ENCODE data around the gene IL1R2. TPM values are rescaled to one million over a fixed set of nuclear protein-coding genes. Genes with fewer than 3 reads are reported as not detected.

Gene IL1R2
- total and polyA plus RNA-seq, 9 of the 15 experiments (the other 6 are each of a cell fraction or from before 2014, with no cell fraction given) = 0.13 TPM; not detected in 8

DNA sequence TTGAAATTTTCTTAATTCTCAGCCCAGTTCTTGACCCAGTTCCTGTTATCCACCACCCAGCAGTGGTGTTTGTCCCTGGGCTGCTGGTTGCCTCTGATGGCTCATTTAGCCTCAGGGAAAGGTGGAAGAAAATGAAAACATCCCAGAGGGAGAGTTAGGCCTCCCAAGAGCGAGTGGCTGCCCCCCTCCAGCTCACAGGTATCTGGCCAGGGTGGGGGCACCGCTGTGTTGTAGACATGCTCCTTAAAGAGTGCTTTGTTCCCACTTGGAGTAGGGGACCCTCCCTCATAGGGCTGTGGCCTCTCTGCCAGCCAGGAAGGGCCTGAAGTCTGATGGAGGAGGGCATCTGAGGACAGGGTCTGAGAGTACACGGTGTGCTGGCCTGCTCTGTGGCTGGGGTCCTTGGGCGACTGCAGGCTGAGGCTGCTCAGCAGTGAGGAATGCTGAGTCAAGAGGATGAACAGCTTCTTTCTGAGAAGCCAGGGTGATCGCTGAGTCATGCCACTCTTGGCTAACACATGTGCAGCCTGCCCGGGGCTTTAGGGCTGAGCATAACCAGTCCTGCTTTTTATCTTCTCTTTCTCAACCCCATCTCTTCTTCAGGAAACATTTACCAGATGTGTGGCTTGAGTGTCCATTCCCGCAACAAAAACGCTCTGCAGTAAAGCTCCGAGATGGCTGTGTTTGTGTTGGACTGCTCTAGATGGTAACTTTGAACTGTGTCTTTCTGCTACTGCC lies 72.3 kb downstream of the IL1R2 start:
- H2AFZ ChIP-seq (ENCODE audit: low read depth, low read length) = peak overlapping the region; percentile 89
- BruUV-seq (replicated peaks) = no TSS peak
- CTCF ChIA-PET (ENCODE audit: low intra/inter-chr PET ratio) = no interaction called here
- no peak for TF ChIP-seq ZNF184 (CRISPR knock-in tag; IDR thresholded peaks at IDR 0.05)
- TF ChIP-seq, protein P1, sequence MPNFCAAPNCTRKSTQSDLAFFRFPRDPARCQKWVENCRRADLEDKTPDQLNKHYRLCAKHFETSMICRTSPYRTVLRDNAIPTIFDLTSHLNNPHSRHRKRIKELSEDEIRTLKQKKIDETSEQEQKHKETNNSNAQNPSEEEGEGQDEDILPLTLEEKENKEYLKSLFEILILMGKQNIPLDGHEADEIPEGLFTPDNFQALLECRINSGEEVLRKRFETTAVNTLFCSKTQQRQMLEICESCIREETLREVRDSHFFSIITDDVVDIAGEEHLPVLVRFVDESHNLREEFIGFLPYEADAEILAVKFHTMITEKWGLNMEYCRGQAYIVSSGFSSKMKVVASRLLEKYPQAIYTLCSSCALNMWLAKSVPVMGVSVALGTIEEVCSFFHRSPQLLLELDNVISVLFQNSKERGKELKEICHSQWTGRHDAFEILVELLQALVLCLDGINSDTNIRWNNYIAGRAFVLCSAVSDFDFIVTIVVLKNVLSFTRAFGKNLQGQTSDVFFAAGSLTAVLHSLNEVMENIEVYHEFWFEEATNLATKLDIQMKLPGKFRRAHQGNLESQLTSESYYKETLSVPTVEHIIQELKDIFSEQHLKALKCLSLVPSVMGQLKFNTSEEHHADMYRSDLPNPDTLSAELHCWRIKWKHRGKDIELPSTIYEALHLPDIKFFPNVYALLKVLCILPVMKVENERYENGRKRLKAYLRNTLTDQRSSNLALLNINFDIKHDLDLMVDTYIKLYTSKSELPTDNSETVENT (CRISPR knock-in tag; IDR thresholded peaks at IDR 0.05) = peak; percentile 28; the same call in 1 of the 2 replicates
- TF ChIP-seq ZNF77 (CRISPR knock-in tag; IDR thresholded peaks at IDR 0.05) = no peak
- peak; percentile 66 to 68; a peak in 3 of 4 replicates for TF ChIP-seq TRIM24 (IDR thresholded peaks at IDR 0.05)
- TF ChIP-seq GABPB1 (CRISPR knock-in tag; IDR thresholded peaks at IDR 0.05) = 0 out of 2 replicates have a peak, but pooled peaks have one; percentile 19
- peak; percentile 66 for TF ChIP-seq NCOR1 (IDR thresholded peaks at IDR 0.05)
- TF ChIP-seq, protein P2, sequence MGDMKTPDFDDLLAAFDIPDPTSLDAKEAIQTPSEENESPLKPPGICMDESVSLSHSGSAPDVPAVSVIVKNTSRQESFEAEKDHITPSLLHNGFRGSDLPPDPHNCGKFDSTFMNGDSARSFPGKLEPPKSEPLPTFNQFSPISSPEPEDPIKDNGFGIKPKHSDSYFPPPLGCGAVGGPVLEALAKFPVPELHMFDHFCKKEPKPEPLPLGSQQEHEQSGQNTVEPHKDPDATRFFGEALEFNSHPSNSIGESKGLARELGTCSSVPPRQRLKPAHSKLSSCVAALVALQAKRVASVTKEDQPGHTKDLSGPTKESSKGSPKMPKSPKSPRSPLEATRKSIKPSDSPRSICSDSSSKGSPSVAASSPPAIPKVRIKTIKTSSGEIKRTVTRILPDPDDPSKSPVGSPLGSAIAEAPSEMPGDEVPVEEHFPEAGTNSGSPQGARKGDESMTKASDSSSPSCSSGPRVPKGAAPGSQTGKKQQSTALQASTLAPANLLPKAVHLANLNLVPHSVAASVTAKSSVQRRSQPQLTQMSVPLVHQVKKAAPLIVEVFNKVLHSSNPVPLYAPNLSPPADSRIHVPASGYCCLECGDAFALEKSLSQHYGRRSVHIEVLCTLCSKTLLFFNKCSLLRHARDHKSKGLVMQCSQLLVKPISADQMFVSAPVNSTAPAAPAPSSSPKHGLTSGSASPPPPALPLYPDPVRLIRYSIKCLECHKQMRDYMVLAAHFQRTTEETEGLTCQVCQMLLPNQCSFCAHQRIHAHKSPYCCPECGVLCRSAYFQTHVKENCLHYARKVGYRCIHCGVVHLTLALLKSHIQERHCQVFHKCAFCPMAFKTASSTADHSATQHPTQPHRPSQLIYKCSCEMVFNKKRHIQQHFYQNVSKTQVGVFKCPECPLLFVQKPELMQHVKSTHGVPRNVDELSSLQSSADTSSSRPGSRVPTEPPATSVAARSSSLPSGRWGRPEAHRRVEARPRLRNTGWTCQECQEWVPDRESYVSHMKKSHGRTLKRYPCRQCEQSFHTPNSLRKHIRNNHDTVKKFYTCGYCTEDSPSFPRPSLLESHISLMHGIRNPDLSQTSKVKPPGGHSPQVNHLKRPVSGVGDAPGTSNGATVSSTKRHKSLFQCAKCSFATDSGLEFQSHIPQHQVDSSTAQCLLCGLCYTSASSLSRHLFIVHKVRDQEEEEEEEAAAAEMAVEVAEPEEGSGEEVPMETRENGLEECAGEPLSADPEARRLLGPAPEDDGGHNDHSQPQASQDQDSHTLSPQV (IDR thresholded peaks at IDR 0.05) = peak; percentile 84
- TF ChIP-seq, protein P3, sequence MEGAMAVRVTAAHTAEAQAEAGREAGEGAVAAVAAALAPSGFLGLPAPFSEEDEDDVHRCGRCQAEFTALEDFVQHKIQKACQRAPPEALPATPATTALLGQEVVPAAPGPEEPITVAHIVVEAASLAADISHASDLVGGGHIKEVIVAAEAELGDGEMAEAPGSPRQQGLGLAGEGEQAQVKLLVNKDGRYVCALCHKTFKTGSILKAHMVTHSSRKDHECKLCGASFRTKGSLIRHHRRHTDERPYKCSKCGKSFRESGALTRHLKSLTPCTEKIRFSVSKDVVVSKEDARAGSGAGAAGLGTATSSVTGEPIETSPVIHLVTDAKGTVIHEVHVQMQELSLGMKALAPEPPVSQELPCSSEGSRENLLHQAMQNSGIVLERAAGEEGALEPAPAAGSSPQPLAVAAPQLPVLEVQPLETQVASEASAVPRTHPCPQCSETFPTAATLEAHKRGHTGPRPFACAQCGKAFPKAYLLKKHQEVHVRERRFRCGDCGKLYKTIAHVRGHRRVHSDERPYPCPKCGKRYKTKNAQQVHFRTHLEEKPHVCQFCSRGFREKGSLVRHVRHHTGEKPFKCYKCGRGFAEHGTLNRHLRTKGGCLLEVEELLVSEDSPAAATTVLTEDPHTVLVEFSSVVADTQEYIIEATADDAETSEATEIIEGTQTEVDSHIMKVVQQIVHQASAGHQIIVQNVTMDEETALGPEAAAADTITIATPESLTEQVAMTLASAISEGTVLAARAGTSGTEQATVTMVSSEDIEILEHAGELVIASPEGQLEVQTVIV (CRISPR knock-in tag; IDR thresholded peaks at IDR 0.05; ENCODE audit: borderline replicate concordance) = no peak
- peak; percentile 98 for TF ChIP-seq NFE2 (IDR thresholded peaks at IDR 0.05; ENCODE audit: low read depth)
- TF ChIP-seq, protein P4, sequence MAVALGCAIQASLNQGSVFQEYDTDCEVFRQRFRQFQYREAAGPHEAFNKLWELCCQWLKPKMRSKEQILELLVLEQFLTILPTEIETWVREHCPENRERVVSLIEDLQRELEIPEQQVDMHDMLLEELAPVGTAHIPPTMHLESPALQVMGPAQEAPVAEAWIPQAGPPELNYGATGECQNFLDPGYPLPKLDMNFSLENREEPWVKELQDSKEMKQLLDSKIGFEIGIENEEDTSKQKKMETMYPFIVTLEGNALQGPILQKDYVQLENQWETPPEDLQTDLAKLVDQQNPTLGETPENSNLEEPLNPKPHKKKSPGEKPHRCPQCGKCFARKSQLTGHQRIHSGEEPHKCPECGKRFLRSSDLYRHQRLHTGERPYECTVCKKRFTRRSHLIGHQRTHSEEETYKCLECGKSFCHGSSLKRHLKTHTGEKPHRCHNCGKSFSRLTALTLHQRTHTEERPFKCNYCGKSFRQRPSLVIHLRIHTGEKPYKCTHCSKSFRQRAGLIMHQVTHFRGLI (CRISPR knock-in tag; IDR thresholded peaks at IDR 0.05) = no peak
- TF ChIP-seq C11orf30 (IDR thresholded peaks at IDR 0.05; ENCODE audit: low read depth) = peak; percentile 99
- TF ChIP-seq GATAD2A (IDR thresholded peaks at IDR 0.05) = 0 out of 2 replicates have a peak, but pooled peaks have one; percentile 34

More for the DNA sequence above, 72.3 kb downstream of the IL1R2 start:
- peaks cover 38 to 54% of the 10 kb centered on the region in 2 experiments for H3K4me1 ChIP-seq (replicated peaks in 1 of 2; ENCODE audit: control insufficient read depth in 2 of 2, insufficient read depth in 2 of 2, low read length in 2 of 2)
- H3K9ac ChIP-seq (ENCODE audit: insufficient read depth in 1 of 2, low read depth in 2 of 2, low read length in 2 of 2) = peak overlapping the region; percentile 56 to 75
- DNase-seq (ENCODE audit: extremely low read depth in 1 of 4, low spot score in 3 of 4) (peak; percentile 87 to 95 (median 90)), FAIRE-seq (peak; percentile 98), ATAC-seq (peak; percentile 90)
- no peaks in the 10 kb centered on the region for H3K27me3 ChIP-seq (ENCODE audit: control insufficient read depth in 2 of 2, insufficient read depth in 2 of 2, low read length in 2 of 2)
- in situ Hi-C loops (cut with MboI) = no loop called here
- H3K4me3 ChIP-seq = no peak overlapping the region
- 0% methylated on average over 8 of the region's 9 CpGs for WGBS (ENCODE audit: insufficient coverage, low coverage, missing lambda C conversion rate)
- H3K36me3 ChIP-seq (ENCODE audit: control insufficient read depth, insufficient read depth, low read length) = no peaks in the 10 kb centered on the region
- POLR2A ChIA-PET = interaction anchor here (0.6 to 2.7 kb wide), 10 partner anchors 9 to 179 kb away, joined by 3 to 18 read pairs (median 4); no protein-coding TSS in a partner anchor
- H3K79me2 ChIP-seq (ENCODE audit: control insufficient read depth, insufficient read depth, low read length) = no peaks in the 10 kb centered on the region
- H3K4me2 ChIP-seq (ENCODE audit: insufficient read depth, low read length) = peak overlapping the region; percentile 65
- no peaks in the 10 kb centered on the region for H3K9me1 ChIP-seq (ENCODE audit: control insufficient read depth, insufficient read depth, low read length)
- no peaks in the 10 kb centered on the region for H4K20me1 ChIP-seq (replicated peaks; ENCODE audit: control insufficient read depth, insufficient read depth, low read length)
- intact Hi-C loops (cut with micrococcal nuclease) = no loop called here
- H3K9me3 ChIP-seq (replicated peaks; ENCODE audit: control insufficient read depth, insufficient read depth, low read depth, low read length) = no peaks in the 10 kb centered on the region
- peak overlapping the region; percentile 84 for H3K27ac ChIP-seq (ENCODE audit: extremely low read depth, low read depth, low read length)

Measured in K562 (cell line).